ENCODE data around the gene CNTN6. TPM values are rescaled to one million over a fixed set of nuclear protein-coding genes. Genes with fewer than 3 reads are reported as not detected.
"Not testable (repeated sequence)": the region's sequence is repeated elsewhere in the genome, so short reads cannot be mapped to it uniquely, and the experiment has no call there.

CNTN6 gene
- polyA plus RNA-seq, 2 of the 4 experiments (the other 2 are of a cell fraction) = not detected

DNA sequence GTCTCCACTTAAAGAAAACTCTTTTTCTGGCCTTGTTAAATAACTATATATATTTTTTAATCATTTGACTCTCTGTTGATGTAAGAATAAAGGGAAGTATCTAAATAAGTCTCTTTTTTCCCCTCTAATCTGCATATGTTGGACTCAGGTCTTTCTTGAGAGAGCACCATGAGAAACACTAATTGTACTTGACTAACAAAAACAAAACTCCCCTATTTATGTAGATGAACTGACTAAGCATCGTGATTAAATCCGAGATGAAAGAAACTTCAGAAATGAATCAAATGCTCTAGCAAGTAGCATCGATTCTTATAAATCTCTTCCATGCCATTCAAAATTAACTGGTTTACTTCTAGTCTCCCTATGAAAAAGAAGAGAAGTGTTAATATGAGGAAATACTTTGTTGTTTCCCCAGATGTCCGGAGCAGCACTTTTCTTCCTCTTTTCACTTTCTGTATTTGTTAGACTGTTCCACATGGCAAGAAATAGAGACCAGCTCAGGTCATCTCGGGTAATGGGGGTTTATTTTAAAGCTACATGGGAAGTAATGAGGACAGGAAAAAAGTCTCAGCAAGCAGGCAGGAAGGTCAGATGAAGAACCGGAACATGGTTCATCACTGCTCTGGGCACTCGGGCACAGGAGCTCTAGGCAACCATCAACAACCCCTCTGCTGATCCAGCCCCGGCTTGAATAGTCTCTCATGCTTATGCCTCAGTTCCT, 288.3 kb downstream of the CNTN6 start:
- Histone ChIP-seq H3K4me1 (no peaks in the 10 kb centered on the region), H3K27ac (no peak overlapping the region), H3K4me2 (no peak overlapping the region), H3K9me3 (0 out of 3 replicates have a peak, but pooled peaks cover 3% of the 10 kb centered on the region), H3K4me3 (no peak overlapping the region)
- TF ChIP-seq KDM1A (IDR thresholded peaks at IDR 0.05; ENCODE audit: low read depth) = no peak
- TF ChIP-seq NFE2L2 (conservative IDR thresholded peaks at IDR 0.05; ENCODE audit: low read length) = no peak
- no peak for TF ChIP-seq EP300 (IDR thresholded peaks at IDR 0.05)
- no peak for TF ChIP-seq FOSB (CRISPR knock-in tag; IDR thresholded peaks at IDR 0.05)
- TF ChIP-seq HEYL (CRISPR knock-in tag; IDR thresholded peaks at IDR 0.05) = no peak
- TF ChIP-seq, protein P1, sequence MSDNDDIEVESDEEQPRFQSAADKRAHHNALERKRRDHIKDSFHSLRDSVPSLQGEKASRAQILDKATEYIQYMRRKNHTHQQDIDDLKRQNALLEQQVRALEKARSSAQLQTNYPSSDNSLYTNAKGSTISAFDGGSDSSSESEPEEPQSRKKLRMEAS (IDR thresholded peaks at IDR 0.05) = no peak
- no peak for TF ChIP-seq POLR2AphosphoS2 (conservative IDR thresholded peaks at IDR 0.05; ENCODE audit: low read length)
- TF ChIP-seq, protein P2, sequence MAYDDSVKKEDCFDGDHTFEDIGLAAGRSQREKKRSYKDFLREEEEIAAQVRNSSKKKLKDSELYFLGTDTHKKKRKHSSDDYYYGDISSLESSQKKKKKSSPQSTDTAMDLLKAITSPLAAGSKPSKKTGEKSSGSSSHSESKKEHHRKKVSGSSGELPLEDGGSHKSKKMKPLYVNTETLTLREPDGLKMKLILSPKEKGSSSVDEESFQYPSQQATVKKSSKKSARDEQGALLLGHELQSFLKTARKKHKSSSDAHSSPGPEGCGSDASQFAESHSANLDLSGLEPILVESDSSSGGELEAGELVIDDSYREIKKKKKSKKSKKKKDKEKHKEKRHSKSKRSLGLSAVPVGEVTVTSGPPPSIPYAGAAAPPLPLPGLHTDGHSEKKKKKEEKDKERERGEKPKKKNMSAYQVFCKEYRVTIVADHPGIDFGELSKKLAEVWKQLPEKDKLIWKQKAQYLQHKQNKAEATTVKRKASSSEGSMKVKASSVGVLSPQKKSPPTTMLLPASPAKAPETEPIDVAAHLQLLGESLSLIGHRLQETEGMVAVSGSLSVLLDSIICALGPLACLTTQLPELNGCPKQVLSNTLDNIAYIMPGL (CRISPR knock-in tag; IDR thresholded peaks at IDR 0.05; ENCODE audit: borderline replicate concordance) = no peak
- TF ChIP-seq, protein P3, sequence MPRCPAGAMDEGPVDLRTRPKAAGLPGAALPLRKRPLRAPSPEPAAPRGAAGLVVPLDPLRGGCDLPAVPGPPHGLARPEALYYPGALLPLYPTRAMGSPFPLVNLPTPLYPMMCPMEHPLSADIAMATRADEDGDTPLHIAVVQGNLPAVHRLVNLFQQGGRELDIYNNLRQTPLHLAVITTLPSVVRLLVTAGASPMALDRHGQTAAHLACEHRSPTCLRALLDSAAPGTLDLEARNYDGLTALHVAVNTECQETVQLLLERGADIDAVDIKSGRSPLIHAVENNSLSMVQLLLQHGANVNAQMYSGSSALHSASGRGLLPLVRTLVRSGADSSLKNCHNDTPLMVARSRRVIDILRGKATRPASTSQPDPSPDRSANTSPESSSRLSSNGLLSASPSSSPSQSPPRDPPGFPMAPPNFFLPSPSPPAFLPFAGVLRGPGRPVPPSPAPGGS (IDR thresholded peaks at IDR 0.05) = no peak
- TF ChIP-seq FOSL2 (IDR thresholded peaks at IDR 0.05) = no peak
- TF ChIP-seq FOSL2 (CRISPR knock-in tag; IDR thresholded peaks at IDR 0.05) = no peak
- no peak for TF ChIP-seq POLR2A (IDR thresholded peaks at IDR 0.05; ENCODE audit: low read length)
- no peak for TF ChIP-seq ZC3H11A (IDR thresholded peaks at IDR 0.05)
- TF ChIP-seq, protein P4, sequence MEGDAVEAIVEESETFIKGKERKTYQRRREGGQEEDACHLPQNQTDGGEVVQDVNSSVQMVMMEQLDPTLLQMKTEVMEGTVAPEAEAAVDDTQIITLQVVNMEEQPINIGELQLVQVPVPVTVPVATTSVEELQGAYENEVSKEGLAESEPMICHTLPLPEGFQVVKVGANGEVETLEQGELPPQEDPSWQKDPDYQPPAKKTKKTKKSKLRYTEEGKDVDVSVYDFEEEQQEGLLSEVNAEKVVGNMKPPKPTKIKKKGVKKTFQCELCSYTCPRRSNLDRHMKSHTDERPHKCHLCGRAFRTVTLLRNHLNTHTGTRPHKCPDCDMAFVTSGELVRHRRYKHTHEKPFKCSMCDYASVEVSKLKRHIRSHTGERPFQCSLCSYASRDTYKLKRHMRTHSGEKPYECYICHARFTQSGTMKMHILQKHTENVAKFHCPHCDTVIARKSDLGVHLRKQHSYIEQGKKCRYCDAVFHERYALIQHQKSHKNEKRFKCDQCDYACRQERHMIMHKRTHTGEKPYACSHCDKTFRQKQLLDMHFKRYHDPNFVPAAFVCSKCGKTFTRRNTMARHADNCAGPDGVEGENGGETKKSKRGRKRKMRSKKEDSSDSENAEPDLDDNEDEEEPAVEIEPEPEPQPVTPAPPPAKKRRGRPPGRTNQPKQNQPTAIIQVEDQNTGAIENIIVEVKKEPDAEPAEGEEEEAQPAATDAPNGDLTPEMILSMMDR (IDR thresholded peaks at IDR 0.05) = no peak
- TF ChIP-seq RAD21 (conservative IDR thresholded peaks at IDR 0.05 in 1 of 2, IDR thresholded peaks at IDR 0.05 in 1 of 2) = no peak
- ATAC-seq (no peak), FAIRE-seq (no peak), DNase-seq (ENCODE audit: low read depth in 1 of 2, low spot score in 1 of 2) (no peak)
- WGBS (ENCODE audit: missing lambda C conversion rate) = 4% methylated on average over 8 of the region's 8 CpGs
- ChIA-PET POLR2A (no interaction called here), CTCF (no interaction called here)

DNA sequence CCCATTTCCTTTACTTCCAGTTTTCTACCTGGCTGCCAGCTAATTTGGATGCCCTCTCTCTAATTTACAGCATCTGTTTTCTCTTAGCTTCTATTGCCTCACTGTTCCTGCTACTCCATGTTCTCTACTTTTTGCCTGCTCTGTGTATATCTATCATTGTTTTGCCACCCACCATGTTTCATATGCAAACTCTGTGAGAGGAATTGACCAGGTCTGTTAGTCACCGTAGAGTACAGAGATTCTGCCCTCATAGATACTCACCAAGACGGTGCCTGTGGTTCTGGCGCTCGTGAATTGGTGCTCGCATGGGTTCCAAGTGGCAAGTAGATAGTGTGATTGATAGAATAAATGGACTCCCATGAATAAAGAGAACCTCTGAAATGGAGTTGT, 288.8 kb downstream of the CNTN6 start:
- Histone ChIP-seq H3K4me3 (no peak overlapping the region), H3K9me3 (0 out of 3 replicates have a peak, but pooled peaks cover 3% of the 10 kb centered on the region), H3K4me1 (no peaks in the 10 kb centered on the region), H3K4me2 (no peak overlapping the region), H3K27ac (no peak overlapping the region)
- FAIRE-seq = no peak
- TF ChIP-seq TFCP2L1 (CRISPR knock-in tag; IDR thresholded peaks at IDR 0.05) = no peak
- TF ChIP-seq, protein P5, sequence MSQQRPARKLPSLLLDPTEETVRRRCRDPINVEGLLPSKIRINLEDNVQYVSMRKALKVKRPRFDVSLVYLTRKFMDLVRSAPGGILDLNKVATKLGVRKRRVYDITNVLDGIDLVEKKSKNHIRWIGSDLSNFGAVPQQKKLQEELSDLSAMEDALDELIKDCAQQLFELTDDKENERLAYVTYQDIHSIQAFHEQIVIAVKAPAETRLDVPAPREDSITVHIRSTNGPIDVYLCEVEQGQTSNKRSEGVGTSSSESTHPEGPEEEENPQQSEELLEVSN (IDR thresholded peaks at IDR 0.05; ENCODE audit: borderline replicate concordance, low read depth) = no peak
- TF ChIP-seq JUN (IDR thresholded peaks at IDR 0.05) = no peak
- no peak for TF ChIP-seq NFE2L2 (conservative IDR thresholded peaks at IDR 0.05; ENCODE audit: low read length)
- TF ChIP-seq, protein P1 (IDR thresholded peaks at IDR 0.05) = no peak
- no peak for TF ChIP-seq NR3C1 (IDR thresholded peaks at IDR 0.05)
- no peak for TF ChIP-seq MAFK (IDR thresholded peaks at IDR 0.05; ENCODE audit: partially characterized antibody)
- TF ChIP-seq, protein P6, sequence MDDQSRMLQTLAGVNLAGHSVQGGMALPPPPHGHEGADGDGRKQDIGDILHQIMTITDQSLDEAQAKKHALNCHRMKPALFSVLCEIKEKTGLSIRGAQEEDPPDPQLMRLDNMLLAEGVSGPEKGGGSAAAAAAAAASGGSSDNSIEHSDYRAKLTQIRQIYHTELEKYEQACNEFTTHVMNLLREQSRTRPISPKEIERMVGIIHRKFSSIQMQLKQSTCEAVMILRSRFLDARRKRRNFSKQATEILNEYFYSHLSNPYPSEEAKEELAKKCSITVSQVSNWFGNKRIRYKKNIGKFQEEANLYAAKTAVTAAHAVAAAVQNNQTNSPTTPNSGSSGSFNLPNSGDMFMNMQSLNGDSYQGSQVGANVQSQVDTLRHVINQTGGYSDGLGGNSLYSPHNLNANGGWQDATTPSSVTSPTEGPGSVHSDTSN (IDR thresholded peaks at IDR 0.05) = no peak
- TF ChIP-seq KDM1A (IDR thresholded peaks at IDR 0.05; ENCODE audit: low read depth) = no peak
- no peak for TF ChIP-seq BHLHE40 (IDR thresholded peaks at IDR 0.05; ENCODE audit: low read depth, low read length)
- no peak for TF ChIP-seq CHD4 (IDR thresholded peaks at IDR 0.05; ENCODE audit: borderline replicate concordance)
- DNase-seq (ENCODE audit: low read depth in 1 of 2, low spot score in 1 of 2) = no peak
- WGBS (ENCODE audit: missing lambda C conversion rate) = 15% methylated on average over 5 of the region's 5 CpGs
- CTCF ChIA-PET = no interaction called here
- no peak for ATAC-seq
- POLR2A ChIA-PET = no interaction called here

DNA sequence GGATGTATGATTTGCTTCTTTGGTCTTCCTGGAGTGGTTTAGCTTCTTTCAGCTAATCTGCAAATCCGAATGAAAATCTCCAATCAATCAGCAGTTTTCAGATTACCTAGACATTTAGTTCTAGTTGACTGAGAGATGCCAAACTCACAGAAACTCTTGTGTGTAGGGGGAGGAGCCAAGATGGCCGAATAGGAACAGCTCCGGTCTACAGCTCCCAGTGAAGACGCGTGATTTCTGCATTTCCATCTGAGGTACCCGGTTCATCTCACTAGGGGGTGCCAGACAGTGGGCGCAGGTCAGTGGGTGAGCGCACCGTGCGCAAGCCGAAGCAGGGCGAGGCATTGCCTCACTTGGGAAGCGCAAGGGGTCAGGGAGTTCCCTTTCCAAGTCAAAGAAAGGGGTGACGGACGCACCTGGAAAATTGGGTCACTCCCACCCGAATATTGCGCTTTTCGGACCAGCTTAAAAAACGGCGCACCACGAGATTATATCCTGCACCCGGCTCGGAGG, 294.6 kb downstream of the CNTN6 start:
- H3K4me1 ChIP-seq; CTCF ChIA-PET; H3K27ac ChIP-seq; H3K4me3 ChIP-seq; POLR2A ChIA-PET; DNase-seq (ENCODE audit: low read depth in 1 of 2, low spot score in 1 of 2); H3K9me3 ChIP-seq; ATAC-seq; FAIRE-seq; H3K4me2 ChIP-seq: not testable (repeated sequence)
- WGBS (ENCODE audit: missing lambda C conversion rate) = 50% methylated on average over 7 of the region's 23 CpGs
